ENCODE measurements around the gene XRCC2. TPM values are rescaled to one million over a fixed set of nuclear protein-coding genes. Genes with fewer than 3 reads are reported as not detected.

Gene XRCC2
- total RNA-seq, 3 donors from 2014 or later (not counting 1 experiment from before 2014, with no cell fraction given), result 1.0 to 1.3 (median 1.2) TPM

GRCh38 chr7:152672626-152673025 is 3.3 kb downstream of the XRCC2 start:
- Histone ChIP-seq H3K4me1 (ENCODE audit: control insufficient read depth, insufficient read depth, low read length) (peaks cover 9% of the 10 kb centered on the region), H3K27me3 (ENCODE audit: control insufficient read depth, insufficient read depth, low read length) (no peaks in the 10 kb centered on the region), H3K9me3 (ENCODE audit: control insufficient read depth, insufficient read depth, low read length) (no peaks in the 10 kb centered on the region), H3K4me3 (ENCODE audit: low read length) (no peak overlapping the region), H3K36me3 (ENCODE audit: control insufficient read depth, insufficient read depth, low read length) (no peaks in the 10 kb centered on the region), H3K27ac (ENCODE audit: low read length) (no peak overlapping the region)
- no peaks in the 10 kb centered on the region for H3K36me3 Mint-ChIP-seq
- intact Hi-C loops (cut with micrococcal nuclease), result loop anchor here (10.0 kb wide), 1 partner anchor 338 kb away; no protein-coding TSS in a partner anchor
- no peak overlapping the region for H3K4me3 Mint-ChIP-seq
- no peak for ATAC-seq
- peaks cover 6 to 14% of the 10 kb centered on the region in 2 donors for H3K4me1 Mint-ChIP-seq
- DNase-seq, result no peak
- no peak overlapping the region for H3K27ac Mint-ChIP-seq
- no peaks in the 10 kb centered on the region for H3K9me3 Mint-ChIP-seq
- no peaks in the 10 kb centered on the region for H3K27me3 Mint-ChIP-seq (ENCODE audit: low read depth in 2 of 2)
- 100% methylated on average over 1 of the region's 1 CpG for WGBS (ENCODE audit: insufficient coverage)
- no peak for TF ChIP-seq CTCF (IDR thresholded peaks at IDR 0.05)

- Mint-ChIP-seq H3K4me3 (no peak overlapping the region), H3K9me3 (no peaks in the 10 kb centered on the region), H3K36me3 (no peaks in the 10 kb centered on the region), H3K27me3 (ENCODE audit: low read depth in 2 of 2) (no peaks in the 10 kb centered on the region), H3K4me1 (peaks cover 0 to under 1% of the 10 kb centered on the region in 2 donors), H3K27ac (no peak overlapping the region)
- Histone ChIP-seq H3K4me1 (ENCODE audit: control insufficient read depth, insufficient read depth, low read length) (no peaks in the 10 kb centered on the region), H3K27me3 (ENCODE audit: control insufficient read depth, insufficient read depth, low read length) (no peaks in the 10 kb centered on the region), H3K27ac (ENCODE audit: low read length) (no peak overlapping the region), H3K36me3 (ENCODE audit: control insufficient read depth, insufficient read depth, low read length) (no peaks in the 10 kb centered on the region), H3K4me3 (ENCODE audit: low read length) (no peak overlapping the region), H3K9me3 (ENCODE audit: control insufficient read depth, insufficient read depth, low read length) (no peaks in the 10 kb centered on the region)
- ATAC-seq, result no peak
- intact Hi-C loops (cut with micrococcal nuclease), result loop anchor here (10.0 kb wide), 1 partner anchor 335 kb away; no protein-coding TSS in a partner anchor
- no peak for DNase-seq
- 81% methylated on average over 2 of the region's 4 CpGs for WGBS (ENCODE audit: insufficient coverage)
- no peak for TF ChIP-seq CTCF (IDR thresholded peaks at IDR 0.05)
These were observed 6.2 kb downstream of the XRCC2 start for GRCh38 chr7:152669758-152670157.

- 88% methylated on average over 1 of the region's 1 CpG for WGBS (ENCODE audit: insufficient coverage)
- H3K36me3 Mint-ChIP-seq, result no peaks in the 10 kb centered on the region
These were observed 7.0 kb downstream of the XRCC2 start for GRCh38 chr7:152668975-152669374.

More at GRCh38 chr7:152668975-152669374, 7.0 kb downstream of the XRCC2 start:
- no peaks in the 10 kb centered on the region for H3K27me3 Mint-ChIP-seq (ENCODE audit: low read depth in 2 of 2)
- no peaks in the 10 kb centered on the region for H3K36me3 ChIP-seq (ENCODE audit: control insufficient read depth, insufficient read depth, low read length)
- no peaks in the 10 kb centered on the region for H3K27me3 ChIP-seq (ENCODE audit: control insufficient read depth, insufficient read depth, low read length)
- no peak overlapping the region for H3K27ac Mint-ChIP-seq
- H3K4me3 ChIP-seq (ENCODE audit: low read length), result no peak overlapping the region
- DNase-seq (no peak), ATAC-seq (no peak)
- intact Hi-C loops (cut with micrococcal nuclease), result no loop called here
- no peak overlapping the region for H3K27ac ChIP-seq (ENCODE audit: low read length)
- no peak overlapping the region for H3K4me3 Mint-ChIP-seq
- H3K9me3 Mint-ChIP-seq, result no peaks in the 10 kb centered on the region
- no peaks in the 10 kb centered on the region for H3K4me1 ChIP-seq (ENCODE audit: control insufficient read depth, insufficient read depth, low read length)
- TF ChIP-seq CTCF (IDR thresholded peaks at IDR 0.05), result no peak
- H3K9me3 ChIP-seq (ENCODE audit: control insufficient read depth, insufficient read depth, low read length), result no peaks in the 10 kb centered on the region
- no peaks in the 10 kb centered on the region for H3K4me1 Mint-ChIP-seq

Data from natural killer cell (primary cell).